GM12874 (cell line): ENCODE data around the gene S100PBP.

ENCODE experiments used
- TF ChIP-seq, protein P1 (sequence below): IDR thresholded peaks from 2 replicates; pipeline ENCODE4 v1.5.1; 2011; ENCODE audit warnings: low read depth, mild to moderate bottlenecking, control low read depth, low read length, moderate library complexity; ENCODE audit not compliant: insufficient read depth

The S100PBP gene

GRCh38 chr1:32894681-32895080 is 77.2 kb downstream of the S100PBP start:
- TF ChIP-seq, protein P1, sequence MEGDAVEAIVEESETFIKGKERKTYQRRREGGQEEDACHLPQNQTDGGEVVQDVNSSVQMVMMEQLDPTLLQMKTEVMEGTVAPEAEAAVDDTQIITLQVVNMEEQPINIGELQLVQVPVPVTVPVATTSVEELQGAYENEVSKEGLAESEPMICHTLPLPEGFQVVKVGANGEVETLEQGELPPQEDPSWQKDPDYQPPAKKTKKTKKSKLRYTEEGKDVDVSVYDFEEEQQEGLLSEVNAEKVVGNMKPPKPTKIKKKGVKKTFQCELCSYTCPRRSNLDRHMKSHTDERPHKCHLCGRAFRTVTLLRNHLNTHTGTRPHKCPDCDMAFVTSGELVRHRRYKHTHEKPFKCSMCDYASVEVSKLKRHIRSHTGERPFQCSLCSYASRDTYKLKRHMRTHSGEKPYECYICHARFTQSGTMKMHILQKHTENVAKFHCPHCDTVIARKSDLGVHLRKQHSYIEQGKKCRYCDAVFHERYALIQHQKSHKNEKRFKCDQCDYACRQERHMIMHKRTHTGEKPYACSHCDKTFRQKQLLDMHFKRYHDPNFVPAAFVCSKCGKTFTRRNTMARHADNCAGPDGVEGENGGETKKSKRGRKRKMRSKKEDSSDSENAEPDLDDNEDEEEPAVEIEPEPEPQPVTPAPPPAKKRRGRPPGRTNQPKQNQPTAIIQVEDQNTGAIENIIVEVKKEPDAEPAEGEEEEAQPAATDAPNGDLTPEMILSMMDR = no peak

DNA sequence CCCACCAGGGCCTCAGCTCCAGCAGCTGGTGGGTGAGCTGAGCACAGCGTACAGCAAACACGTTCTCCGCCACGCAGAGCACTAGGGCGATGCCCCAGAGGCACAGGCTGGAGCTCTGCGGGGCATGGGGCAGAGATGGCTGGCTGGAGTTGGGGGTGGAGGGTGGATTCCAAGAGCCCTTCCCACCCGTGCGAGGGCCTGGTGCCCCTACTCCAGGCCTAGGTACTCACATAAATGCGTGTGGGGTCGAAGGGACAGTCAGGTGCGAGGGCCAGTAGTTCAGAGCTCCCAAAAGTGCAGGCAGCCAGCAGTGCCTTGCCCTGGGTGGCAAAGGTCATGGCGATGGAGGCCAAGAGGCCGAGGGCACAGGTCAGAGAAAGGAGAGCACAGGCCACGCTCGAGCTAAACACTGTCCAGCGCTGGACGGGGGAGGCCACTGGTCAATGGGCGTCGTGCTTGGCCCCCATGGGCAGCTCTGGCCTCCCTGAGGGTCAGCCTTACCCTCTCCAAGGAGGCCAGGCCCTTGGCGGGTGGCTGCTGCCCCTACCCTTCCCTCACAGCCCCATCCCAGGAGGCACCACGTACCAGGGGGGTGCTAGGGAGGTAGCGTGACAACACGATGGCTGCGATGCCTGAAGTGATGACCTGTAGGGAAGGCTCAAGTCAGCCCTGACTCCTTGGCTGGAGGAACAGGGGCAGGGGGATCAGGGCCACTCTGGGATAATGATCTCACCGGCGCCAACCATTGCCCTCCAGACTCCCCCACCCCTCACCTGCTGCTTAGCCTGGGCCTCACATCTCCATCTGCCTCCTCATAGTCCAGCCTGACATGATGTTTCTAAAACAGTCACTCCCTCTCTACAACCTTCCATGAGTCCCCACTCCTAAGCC is 78.1 kb downstream of the S100PBP start:
- TF ChIP-seq, protein P1 = no peak

GRCh38 chr1:32896451-32896850 is 79.0 kb downstream of the S100PBP start:
- TF ChIP-seq, protein P1 = no peak

- TF ChIP-seq, protein P1 = no peak
These were observed 79.9 kb downstream of the S100PBP start for GRCh38 chr1:32897082-32898049.

DNA sequence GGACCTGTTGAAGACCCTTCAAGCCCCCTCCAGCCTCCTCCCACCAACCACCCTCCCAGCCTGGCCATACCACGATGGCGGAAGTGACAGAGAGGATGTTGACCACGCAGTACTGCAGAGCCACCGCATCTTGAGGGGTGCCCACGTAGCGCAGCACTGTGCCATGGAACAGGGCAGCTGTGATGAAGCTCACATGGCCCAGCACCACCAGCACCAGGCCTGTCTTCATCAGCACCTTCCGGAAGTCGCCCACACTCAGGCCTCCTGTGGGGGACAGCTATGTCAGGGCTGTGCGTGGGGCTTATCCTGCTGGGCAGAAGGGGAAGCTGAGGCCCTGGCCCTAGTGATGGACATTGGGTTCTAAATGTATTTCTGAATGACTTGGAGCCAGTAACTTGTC is 80.6 kb downstream of the S100PBP start:
- TF ChIP-seq, protein P1 = no peak

DNA sequence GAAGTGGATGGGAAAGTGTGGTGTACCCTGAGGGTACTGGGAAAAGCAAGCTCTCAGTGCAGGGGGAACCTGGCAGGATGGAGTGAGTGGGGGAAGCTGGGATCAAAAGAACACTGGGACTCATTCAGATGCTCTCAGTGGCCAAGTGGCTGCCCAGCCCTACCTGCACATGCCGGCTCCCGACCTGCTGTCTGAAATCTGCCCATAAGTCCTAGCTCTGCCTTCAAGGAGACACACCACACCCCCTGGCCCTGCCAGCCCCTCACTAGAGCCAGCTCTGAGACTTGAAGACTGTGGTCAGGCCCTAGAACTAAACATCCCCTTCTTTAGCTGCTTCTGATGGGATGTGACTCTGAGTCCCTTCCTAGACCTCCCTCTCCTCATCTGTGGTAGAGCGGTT is 81.5 kb downstream of the S100PBP start:
- TF ChIP-seq, protein P1 = no peak

DNA sequence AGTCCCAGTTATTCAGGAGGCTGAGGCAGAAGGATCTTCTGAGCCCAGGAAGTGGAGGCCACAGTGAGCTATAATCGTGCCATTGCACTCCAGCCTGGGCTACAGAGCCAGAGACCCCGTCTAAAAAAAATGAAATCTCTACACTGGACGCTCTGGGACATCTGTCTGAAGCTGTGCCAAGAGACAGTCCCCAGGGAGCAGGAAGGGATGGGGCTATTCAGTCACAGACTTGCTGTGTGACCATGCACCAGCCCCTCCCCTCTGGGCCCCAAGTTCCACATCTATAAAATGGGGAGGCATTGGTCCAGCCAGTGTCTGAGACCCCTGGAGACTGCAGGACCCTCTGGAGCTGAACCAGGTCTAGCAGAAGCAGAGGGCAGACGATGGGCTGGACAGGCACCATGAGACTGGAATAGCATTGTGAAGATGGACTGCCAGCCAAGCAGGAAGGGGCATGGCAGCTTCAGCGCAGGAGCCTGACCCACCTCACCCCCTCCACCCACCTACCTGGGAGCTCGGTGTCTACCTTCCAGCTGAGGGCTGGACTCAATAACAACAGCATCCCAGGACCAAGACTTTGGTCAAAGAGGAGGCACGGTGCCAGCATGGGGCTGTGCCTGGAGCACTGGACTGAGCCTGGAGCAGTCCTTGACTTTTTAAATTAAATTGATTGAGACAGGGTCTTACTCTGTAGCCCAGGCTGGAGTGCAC is 82.3 kb downstream of the S100PBP start:
- TF ChIP-seq, protein P1 = no peak
